GM19452 (cell line): ENCODE data around the gene CHMP2A.
A peak's percentile ranks its signal among the peaks of the same experiment; 100 is the strongest.
"Not testable (repeated sequence)": the region's sequence is repeated elsewhere in the genome, so short reads cannot be mapped to it uniquely, and the experiment has no call there.

Experiments
- ATAC-seq: cut with Tn5 transposase; IDR thresholded peaks from one replicate; pipeline ENCODE4 v1.9.1; 2021; ENCODE audit not compliant: unreplicated experiment

Gene CHMP2A

GRCh38 chr19:58513694-58514563 lies 41.0 kb downstream of the CHMP2A start:
- peak; percentile 83 for ATAC-seq

- no peak for ATAC-seq
Observed at GRCh38 chr19:58513213-58513693, 41.7 kb downstream of the CHMP2A start.

GRCh38 chr19:58511353-58512208 lies 43.3 kb downstream of the CHMP2A start, which contains the start of gene SLC27A5:
TSS of gene SLC27A5 (minus strand) at chr19:58511992. CDS start at chr19:58511955, 37 bp downstream.
- ATAC-seq = no peak

- no peak for ATAC-seq
Observed at GRCh38 chr19:58510084-58510862, 44.6 kb downstream of the CHMP2A start.

- no peak for ATAC-seq
Observed at GRCh38 chr19:58509731-58510083, 45.2 kb downstream of the CHMP2A start.

GRCh38 chr19:58507602-58508223 lies 47.2 kb downstream of the CHMP2A start:
- ATAC-seq = not testable (repeated sequence)
